ENCODE measurements around the gene PPP1R12C. TPM values are rescaled to one million over a fixed set of nuclear protein-coding genes. Genes with fewer than 3 reads are reported as not detected.

Gene PPP1R12C
- total RNA-seq, 2 donors from 2014 or later, result 81.2 to 135 TPM

- TF ChIP-seq CTCF (IDR thresholded peaks at IDR 0.05) (no peak), POLR2A (IDR thresholded peaks at IDR 0.05) (no peak)
- 87 to 88% methylated on average over 9 of the region's 9 CpGs for WGBS, 2 donors
- DNase-seq, result no peak
- peaks cover 48% of the 10 kb centered on the region for H3K4me1 ChIP-seq
- H3K36me3 ChIP-seq (replicated peaks in 1 of 2; ENCODE audit: insufficient read depth in 1 of 2, low read depth in 2 of 2), result no peaks in the 10 kb centered on the region
- H3K4me3 ChIP-seq, result no peak overlapping the region
- peak overlapping the region in 1 of 4 donors; percentile 67 for H3K27ac ChIP-seq
- H3K9me3 ChIP-seq, result no peaks in the 10 kb centered on the region
- no peak for ATAC-seq
- H3K27me3 ChIP-seq, result no peaks in the 10 kb centered on the region
- intact Hi-C loops (cut with DNase I), result no loop called here
These were observed 2.8 kb downstream of the PPP1R12C start for GRCh38 chr19:55114566-55115145.

- Histone ChIP-seq H3K27me3 (no peaks in the 10 kb centered on the region), H3K9me3 (no peaks in the 10 kb centered on the region), H3K27ac (peak overlapping the region in 3 of 4 donors; percentile 34 to 71 (median 67)), H3K4me3 (no peak overlapping the region), H3K4me1 (peaks cover 47% of the 10 kb centered on the region), H3K36me3 (replicated peaks in 1 of 2; ENCODE audit: insufficient read depth in 1 of 2, low read depth in 2 of 2) (no peaks in the 10 kb centered on the region)
- DNase-seq (peak; percentile 77 to 90 (median 80)), ATAC-seq (peak; percentile 19)
- intact Hi-C loops (cut with DNase I), result no loop called here
- no peak for TF ChIP-seq POLR2A (IDR thresholded peaks at IDR 0.05)
- no peak for TF ChIP-seq CTCF (IDR thresholded peaks at IDR 0.05)
- 9 to 22% methylated on average over 9 to 11 of the region's 12 CpGs for WGBS, 2 donors
These were observed 3.8 kb downstream of the PPP1R12C start for GRCh38 chr19:55113570-55114039.

GRCh38 chr19:55112777-55113569 lies 4.5 kb downstream of the PPP1R12C start:
- WGBS, 2 donors, result 58 to 75% methylated on average over 8 to 18 of the region's 23 CpGs
- Histone ChIP-seq H3K27ac (peak overlapping the region in 3 of 4 donors; percentile 34 to 71 (median 67)), H3K4me1 (peaks cover 42% of the 10 kb centered on the region), H3K9me3 (no peaks in the 10 kb centered on the region), H3K27me3 (no peaks in the 10 kb centered on the region), H3K4me3 (no peak overlapping the region), H3K36me3 (replicated peaks in 1 of 2; ENCODE audit: insufficient read depth in 1 of 2, low read depth in 2 of 2) (no peaks in the 10 kb centered on the region)
- ATAC-seq (no peak), DNase-seq (no peak)
- intact Hi-C loops (cut with DNase I), result no loop called here
- no peak for TF ChIP-seq CTCF (IDR thresholded peaks at IDR 0.05)
- TF ChIP-seq POLR2A (IDR thresholded peaks at IDR 0.05), result no peak

- intact Hi-C loops (cut with DNase I), result no loop called here
- H3K27me3 ChIP-seq, result no peaks in the 10 kb centered on the region
These were observed 5.1 kb downstream of the PPP1R12C start for GRCh38 chr19:55112246-55112776.

More at GRCh38 chr19:55112246-55112776, 5.1 kb downstream of the PPP1R12C start:
- no peaks in the 10 kb centered on the region for H3K9me3 ChIP-seq
- peak overlapping the region in 2 of 4 donors; percentile 67 to 71 for H3K27ac ChIP-seq
- H3K36me3 ChIP-seq (replicated peaks in 1 of 2; ENCODE audit: insufficient read depth in 1 of 2, low read depth in 2 of 2), result no peaks in the 10 kb centered on the region
- DNase-seq (peak in 1 of 4 donors; percentile 8), ATAC-seq (no peak)
- no peak for TF ChIP-seq POLR2A (IDR thresholded peaks at IDR 0.05)
- TF ChIP-seq CTCF (IDR thresholded peaks at IDR 0.05), result no peak
- H3K4me1 ChIP-seq, result peaks cover 42% of the 10 kb centered on the region
- 91 to 100% methylated on average over 1 to 23 of the region's 25 CpGs for WGBS, 2 donors
- no peak overlapping the region for H3K4me3 ChIP-seq

All from body of pancreas (tissue), 4 donors.